Ishikawa (cell line): ENCODE measurements around the gene NELL1.

Experiments used
- CEBPB ChIP-seq: IDR thresholded peaks from 2 replicates; pipeline ENCODE4 v1.6.1; 2012
- CREB1 ChIP-seq: IDR thresholded peaks from 2 replicates; pipeline ENCODE4 v1.6.1; 2012; ENCODE audit warnings: low read depth
- EGR1 ChIP-seq: IDR thresholded peaks from 2 replicates; pipeline ENCODE4 v1.6.1; 2012
- EP300 ChIP-seq: IDR thresholded peaks from 2 replicates; pipeline ENCODE4 v1.6.1; 2012; ENCODE audit warnings: borderline replicate concordance
- FOXM1 ChIP-seq: IDR thresholded peaks from 2 replicates; pipeline ENCODE4 v1.6.1; 2012; ENCODE audit warnings: low read depth, borderline replicate concordance
- MAX ChIP-seq: IDR thresholded peaks from 2 replicates; pipeline ENCODE4 v1.6.1; 2012
- NFIC ChIP-seq: IDR thresholded peaks from 2 replicates; pipeline ENCODE4 v1.6.1; 2012
- RAD21 ChIP-seq: IDR thresholded peaks from 2 replicates; pipeline ENCODE4 v1.6.1; 2012; ENCODE audit warnings: low read depth
- REST ChIP-seq: IDR thresholded peaks from 2 replicates; pipeline ENCODE4 v1.6.1; 2012; ENCODE audit warnings: low read depth, mild to moderate bottlenecking
- TAF1 ChIP-seq: IDR thresholded peaks from 2 replicates; pipeline ENCODE4 v1.6.1; 2012; ENCODE audit warnings: low read depth, mild to moderate bottlenecking
- TCF12 ChIP-seq: IDR thresholded peaks from 2 replicates; pipeline ENCODE4 v1.6.1; 2012; ENCODE audit warnings: low read depth
- TEAD4 ChIP-seq: IDR thresholded peaks from 2 replicates; pipeline ENCODE4 v1.6.1; 2012
- USF1 ChIP-seq: IDR thresholded peaks from 2 replicates; pipeline ENCODE4 v1.6.1; 2012
- YY1 ChIP-seq: IDR thresholded peaks from 2 replicates; pipeline ENCODE4 v1.6.1; 2012; ENCODE audit warnings: low read depth
- ZBTB7A ChIP-seq: IDR thresholded peaks from 2 replicates; pipeline ENCODE4 v1.6.1; 2012; ENCODE audit warnings: low read depth

Gene NELL1

DNA sequence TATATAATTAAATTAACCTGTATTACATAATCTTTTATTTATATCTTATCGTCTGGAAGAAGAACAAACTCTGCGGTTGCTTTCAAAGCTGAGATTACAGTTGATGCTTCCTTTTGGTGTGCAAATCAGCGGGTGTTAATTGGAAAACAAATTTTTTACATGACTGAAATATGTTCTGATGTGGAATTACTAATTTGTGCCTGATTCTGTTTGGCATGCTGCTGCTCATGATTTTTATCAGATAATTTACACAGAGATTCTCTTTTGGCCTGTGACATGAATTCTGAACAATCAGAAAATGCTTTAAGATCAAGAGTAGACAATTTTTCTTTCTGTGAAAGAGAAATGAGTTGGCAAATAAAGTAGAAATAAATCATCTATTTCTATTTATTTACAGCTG, 510.8 kb downstream of the NELL1 start:
- TF ChIP-seq TAF1 (no peak), TEAD4 (no peak), USF1 (no peak), CEBPB (no peak), MAX (no peak), TCF12 (no peak), CREB1 (no peak), ZBTB7A (no peak), RAD21 (no peak), REST (no peak), YY1 (no peak), EGR1 (no peak), NFIC (no peak), FOXM1 (no peak), EP300 (no peak)

GRCh38 chr11:21185959-21186358, 516.6 kb downstream of the NELL1 start:
- TF ChIP-seq USF1 (no peak), ZBTB7A (no peak), EGR1 (no peak), TCF12 (no peak), NFIC (no peak), RAD21 (no peak), TEAD4 (no peak), TAF1 (no peak), YY1 (no peak), EP300 (no peak), FOXM1 (no peak), MAX (no peak), REST (no peak), CREB1 (no peak), CEBPB (no peak)

- TF ChIP-seq EP300, result no peak
- TF ChIP-seq MAX, result no peak
- no peak for TF ChIP-seq FOXM1
- no peak for TF ChIP-seq CEBPB
These were observed 520.8 kb downstream of the NELL1 start for GRCh38 chr11:21190181-21190580.

DNA sequence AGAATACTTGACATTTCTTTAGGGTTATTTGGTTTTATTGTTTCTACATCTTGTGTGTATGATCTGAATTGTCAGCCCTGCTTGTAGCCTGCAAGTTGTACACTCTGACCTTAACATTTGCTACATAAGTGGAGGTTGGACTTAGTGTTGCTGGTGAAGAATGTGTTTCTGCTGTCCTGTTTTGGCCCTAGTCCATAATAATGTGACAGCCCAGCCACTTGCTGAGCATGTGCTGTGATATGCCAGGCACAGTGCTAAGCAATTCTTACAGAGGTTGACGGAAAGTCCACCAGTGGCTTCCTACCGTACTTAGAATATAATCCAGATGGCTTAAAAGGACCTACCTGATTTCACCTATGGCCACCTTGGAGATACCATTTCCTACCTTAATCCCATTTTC, 526.6 kb downstream of the NELL1 start:
- TF ChIP-seq EGR1 (no peak), RAD21 (no peak), MAX (no peak), NFIC (no peak), EP300 (no peak), USF1 (no peak), CREB1 (no peak), YY1 (no peak), CEBPB (no peak), TEAD4 (no peak), TAF1 (no peak), FOXM1 (no peak), REST (no peak), ZBTB7A (no peak), TCF12 (no peak)
